ENCODE results near the gene TFEB.

- TF ChIP-seq CTCF (IDR thresholded peaks at IDR 0.05) (no peak), POLR2A (IDR thresholded peaks at IDR 0.05) (no peak), POLR2AphosphoS5 (IDR thresholded peaks at IDR 0.05; ENCODE audit: insufficient read depth in 1 of 2, low read depth in 1 of 2) (no peak)
Observed at GRCh38 chr6:41757271-41757670, 21.9 kb upstream of the TFEB start.
